ENCODE results near the gene SRSF2. TPM values are rescaled to one million over a fixed set of nuclear protein-coding genes. Genes with fewer than 3 reads are reported as not detected.

Gene SRSF2
- total and polyA plus RNA-seq, 9 of the 15 experiments (the other 6 are each of a cell fraction or from before 2014, with no cell fraction given), result 161 to 583 (median 393) TPM

DNA sequence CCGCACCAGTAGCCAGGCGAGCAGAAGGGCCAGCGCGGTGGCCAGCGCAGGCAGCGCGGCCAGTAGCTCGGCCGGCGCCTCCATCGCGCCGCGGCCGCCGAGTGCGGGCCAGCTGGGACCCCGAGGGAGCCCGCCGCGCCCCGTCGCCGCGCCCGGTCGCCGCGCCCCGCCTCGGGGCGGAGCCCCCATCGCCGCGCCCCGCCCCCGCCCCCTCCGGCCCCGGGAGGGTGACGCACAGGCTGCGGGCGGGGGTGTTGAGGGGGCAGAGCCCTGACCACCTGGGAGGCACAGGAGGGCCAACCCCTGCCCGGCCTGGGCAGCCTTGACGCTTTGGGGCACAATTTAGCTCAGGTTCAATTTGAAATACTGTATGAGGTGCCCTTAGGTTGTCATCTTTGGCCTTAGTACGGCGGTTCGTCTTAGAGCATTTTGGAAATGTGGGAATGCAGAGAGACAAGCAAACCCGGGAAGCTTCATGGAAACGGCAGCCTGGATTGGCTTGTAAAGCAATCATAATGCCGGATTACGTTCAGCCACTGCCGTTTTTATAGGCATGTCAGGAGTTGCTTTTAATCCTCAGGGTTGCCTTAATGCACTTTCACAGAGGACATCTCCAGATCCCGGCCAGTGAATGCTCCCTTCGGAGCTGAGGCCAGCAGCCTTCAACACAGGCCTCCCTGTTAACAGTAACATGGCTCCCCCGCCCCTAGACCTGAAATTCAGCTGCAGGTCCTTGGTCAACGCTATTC lies 26.1 kb downstream of the SRSF2 start, which contains the start of gene MXRA7 (continued):
- TF ChIP-seq GTF2E2 (tag; IDR thresholded peaks at IDR 0.05), result no peak
- TF ChIP-seq SAFB (IDR thresholded peaks at IDR 0.05; ENCODE audit: borderline replicate concordance, low read depth, low read length), result no peak
- peak; percentile 85 for TF ChIP-seq EGR1 (conservative IDR thresholded peaks at IDR 0.05)
- TF ChIP-seq HNRNPL (IDR thresholded peaks at IDR 0.05; ENCODE audit: low read depth, low read length), result 0 out of 2 replicates have a peak, but pooled peaks have one; percentile 12
- TF ChIP-seq PML (IDR thresholded peaks at IDR 0.05; ENCODE audit: low read length), result no peak
- no peak for TF ChIP-seq RBM14 (IDR thresholded peaks at IDR 0.05; ENCODE audit: borderline replicate concordance, insufficient read depth, low read depth, low read length)
- TF ChIP-seq, protein P1, sequence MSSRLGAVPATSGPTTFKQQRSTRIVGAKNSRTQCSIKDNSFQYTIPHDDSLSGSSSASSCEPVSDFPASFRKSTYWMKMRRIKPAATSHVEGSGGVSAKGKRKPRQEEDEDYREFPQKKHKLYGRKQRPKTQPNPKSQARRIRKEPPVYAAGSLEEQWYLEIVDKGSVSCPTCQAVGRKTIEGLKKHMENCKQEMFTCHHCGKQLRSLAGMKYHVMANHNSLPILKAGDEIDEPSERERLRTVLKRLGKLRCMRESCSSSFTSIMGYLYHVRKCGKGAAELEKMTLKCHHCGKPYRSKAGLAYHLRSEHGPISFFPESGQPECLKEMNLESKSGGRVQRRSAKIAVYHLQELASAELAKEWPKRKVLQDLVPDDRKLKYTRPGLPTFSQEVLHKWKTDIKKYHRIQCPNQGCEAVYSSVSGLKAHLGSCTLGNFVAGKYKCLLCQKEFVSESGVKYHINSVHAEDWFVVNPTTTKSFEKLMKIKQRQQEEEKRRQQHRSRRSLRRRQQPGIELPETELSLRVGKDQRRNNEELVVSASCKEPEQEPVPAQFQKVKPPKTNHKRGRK (tag; IDR thresholded peaks at IDR 0.05), result no peak
- TF ChIP-seq, protein P2, sequence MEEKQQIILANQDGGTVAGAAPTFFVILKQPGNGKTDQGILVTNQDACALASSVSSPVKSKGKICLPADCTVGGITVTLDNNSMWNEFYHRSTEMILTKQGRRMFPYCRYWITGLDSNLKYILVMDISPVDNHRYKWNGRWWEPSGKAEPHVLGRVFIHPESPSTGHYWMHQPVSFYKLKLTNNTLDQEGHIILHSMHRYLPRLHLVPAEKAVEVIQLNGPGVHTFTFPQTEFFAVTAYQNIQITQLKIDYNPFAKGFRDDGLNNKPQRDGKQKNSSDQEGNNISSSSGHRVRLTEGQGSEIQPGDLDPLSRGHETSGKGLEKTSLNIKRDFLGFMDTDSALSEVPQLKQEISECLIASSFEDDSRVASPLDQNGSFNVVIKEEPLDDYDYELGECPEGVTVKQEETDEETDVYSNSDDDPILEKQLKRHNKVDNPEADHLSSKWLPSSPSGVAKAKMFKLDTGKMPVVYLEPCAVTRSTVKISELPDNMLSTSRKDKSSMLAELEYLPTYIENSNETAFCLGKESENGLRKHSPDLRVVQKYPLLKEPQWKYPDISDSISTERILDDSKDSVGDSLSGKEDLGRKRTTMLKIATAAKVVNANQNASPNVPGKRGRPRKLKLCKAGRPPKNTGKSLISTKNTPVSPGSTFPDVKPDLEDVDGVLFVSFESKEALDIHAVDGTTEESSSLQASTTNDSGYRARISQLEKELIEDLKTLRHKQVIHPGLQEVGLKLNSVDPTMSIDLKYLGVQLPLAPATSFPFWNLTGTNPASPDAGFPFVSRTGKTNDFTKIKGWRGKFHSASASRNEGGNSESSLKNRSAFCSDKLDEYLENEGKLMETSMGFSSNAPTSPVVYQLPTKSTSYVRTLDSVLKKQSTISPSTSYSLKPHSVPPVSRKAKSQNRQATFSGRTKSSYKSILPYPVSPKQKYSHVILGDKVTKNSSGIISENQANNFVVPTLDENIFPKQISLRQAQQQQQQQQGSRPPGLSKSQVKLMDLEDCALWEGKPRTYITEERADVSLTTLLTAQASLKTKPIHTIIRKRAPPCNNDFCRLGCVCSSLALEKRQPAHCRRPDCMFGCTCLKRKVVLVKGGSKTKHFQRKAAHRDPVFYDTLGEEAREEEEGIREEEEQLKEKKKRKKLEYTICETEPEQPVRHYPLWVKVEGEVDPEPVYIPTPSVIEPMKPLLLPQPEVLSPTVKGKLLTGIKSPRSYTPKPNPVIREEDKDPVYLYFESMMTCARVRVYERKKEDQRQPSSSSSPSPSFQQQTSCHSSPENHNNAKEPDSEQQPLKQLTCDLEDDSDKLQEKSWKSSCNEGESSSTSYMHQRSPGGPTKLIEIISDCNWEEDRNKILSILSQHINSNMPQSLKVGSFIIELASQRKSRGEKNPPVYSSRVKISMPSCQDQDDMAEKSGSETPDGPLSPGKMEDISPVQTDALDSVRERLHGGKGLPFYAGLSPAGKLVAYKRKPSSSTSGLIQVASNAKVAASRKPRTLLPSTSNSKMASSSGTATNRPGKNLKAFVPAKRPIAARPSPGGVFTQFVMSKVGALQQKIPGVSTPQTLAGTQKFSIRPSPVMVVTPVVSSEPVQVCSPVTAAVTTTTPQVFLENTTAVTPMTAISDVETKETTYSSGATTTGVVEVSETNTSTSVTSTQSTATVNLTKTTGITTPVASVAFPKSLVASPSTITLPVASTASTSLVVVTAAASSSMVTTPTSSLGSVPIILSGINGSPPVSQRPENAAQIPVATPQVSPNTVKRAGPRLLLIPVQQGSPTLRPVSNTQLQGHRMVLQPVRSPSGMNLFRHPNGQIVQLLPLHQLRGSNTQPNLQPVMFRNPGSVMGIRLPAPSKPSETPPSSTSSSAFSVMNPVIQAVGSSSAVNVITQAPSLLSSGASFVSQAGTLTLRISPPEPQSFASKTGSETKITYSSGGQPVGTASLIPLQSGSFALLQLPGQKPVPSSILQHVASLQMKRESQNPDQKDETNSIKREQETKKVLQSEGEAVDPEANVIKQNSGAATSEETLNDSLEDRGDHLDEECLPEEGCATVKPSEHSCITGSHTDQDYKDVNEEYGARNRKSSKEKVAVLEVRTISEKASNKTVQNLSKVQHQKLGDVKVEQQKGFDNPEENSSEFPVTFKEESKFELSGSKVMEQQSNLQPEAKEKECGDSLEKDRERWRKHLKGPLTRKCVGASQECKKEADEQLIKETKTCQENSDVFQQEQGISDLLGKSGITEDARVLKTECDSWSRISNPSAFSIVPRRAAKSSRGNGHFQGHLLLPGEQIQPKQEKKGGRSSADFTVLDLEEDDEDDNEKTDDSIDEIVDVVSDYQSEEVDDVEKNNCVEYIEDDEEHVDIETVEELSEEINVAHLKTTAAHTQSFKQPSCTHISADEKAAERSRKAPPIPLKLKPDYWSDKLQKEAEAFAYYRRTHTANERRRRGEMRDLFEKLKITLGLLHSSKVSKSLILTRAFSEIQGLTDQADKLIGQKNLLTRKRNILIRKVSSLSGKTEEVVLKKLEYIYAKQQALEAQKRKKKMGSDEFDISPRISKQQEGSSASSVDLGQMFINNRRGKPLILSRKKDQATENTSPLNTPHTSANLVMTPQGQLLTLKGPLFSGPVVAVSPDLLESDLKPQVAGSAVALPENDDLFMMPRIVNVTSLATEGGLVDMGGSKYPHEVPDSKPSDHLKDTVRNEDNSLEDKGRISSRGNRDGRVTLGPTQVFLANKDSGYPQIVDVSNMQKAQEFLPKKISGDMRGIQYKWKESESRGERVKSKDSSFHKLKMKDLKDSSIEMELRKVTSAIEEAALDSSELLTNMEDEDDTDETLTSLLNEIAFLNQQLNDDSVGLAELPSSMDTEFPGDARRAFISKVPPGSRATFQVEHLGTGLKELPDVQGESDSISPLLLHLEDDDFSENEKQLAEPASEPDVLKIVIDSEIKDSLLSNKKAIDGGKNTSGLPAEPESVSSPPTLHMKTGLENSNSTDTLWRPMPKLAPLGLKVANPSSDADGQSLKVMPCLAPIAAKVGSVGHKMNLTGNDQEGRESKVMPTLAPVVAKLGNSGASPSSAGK (IDR thresholded peaks at IDR 0.05), result no peak
- no peak for TF ChIP-seq SRSF7 (optimal IDR thresholded peaks at IDR 0.05; ENCODE audit: low read depth, low read length)
- no peak for TF ChIP-seq MAX (CRISPR knock-in tag; IDR thresholded peaks at IDR 0.05)
- no peak for TF ChIP-seq NCOA1 (IDR thresholded peaks at IDR 0.05; ENCODE audit: low read depth)
- TF ChIP-seq SIRT6 (IDR thresholded peaks at IDR 0.05; ENCODE audit: low read depth, low read length), result no peak
- TF ChIP-seq MTA2 (IDR thresholded peaks at IDR 0.05; ENCODE audit: low read depth), result no peak
- no peak for TF ChIP-seq MYNN (IDR thresholded peaks at IDR 0.05)
- no peak for TF ChIP-seq MYNN (CRISPR knock-in tag; IDR thresholded peaks at IDR 0.05)
- no peak for TF ChIP-seq EZH2 (IDR thresholded peaks at IDR 0.05; ENCODE audit: borderline replicate concordance, low read depth, low read length)

Data from K562 (cell line).